Measurements from ENCODE around the gene CDH10. TPM values are rescaled to one million over a fixed set of nuclear protein-coding genes. Genes with fewer than 3 reads are reported as not detected.

CDH10 gene
- total and polyA plus RNA-seq, 4 experiments from 2014 or later, result not detected

GRCh38 chr5:24624872-24625271 is 19.9 kb downstream of the CDH10 start:
- POLR2A ChIA-PET (ENCODE audit: partially characterized antibody), result no interaction called here
- H3K4me3 ChIP-seq (ENCODE audit: low read length in 2 of 2), result no peak overlapping the region
- H3K4me1 Mint-ChIP-seq, result no peaks in the 10 kb centered on the region
- CTCF ChIA-PET (ENCODE audit: partially characterized antibody), result no interaction called here
- no peaks in the 10 kb centered on the region for H3K36me3 Mint-ChIP-seq
- no peaks in the 10 kb centered on the region for H3K36me3 ChIP-seq (ENCODE audit: insufficient read depth, low read length)
- no peaks in the 10 kb centered on the region for H3K4me1 ChIP-seq (ENCODE audit: insufficient read depth, low read length)
- no peak overlapping the region for H3K27ac ChIP-seq (ENCODE audit: low read depth, low read length)
- no peak overlapping the region for H3K4me3 Mint-ChIP-seq
- no peaks in the 10 kb centered on the region for H3K27me3 ChIP-seq (ENCODE audit: insufficient read depth, low read length)
- H3K27me3 Mint-ChIP-seq, result no peaks in the 10 kb centered on the region
- H3K9me3 Mint-ChIP-seq, result peaks cover 0 to 11% (median 2%) of the 10 kb centered on the region in 8 donors
- DNase-seq, result no peak
- H3K9me3 ChIP-seq (ENCODE audit: control insufficient read depth in 1 of 2, low read length in 2 of 2), result no peaks in the 10 kb centered on the region
- intact Hi-C loops (cut with micrococcal nuclease), result no loop called here
- H3K27ac Mint-ChIP-seq, result no peak overlapping the region

DNA sequence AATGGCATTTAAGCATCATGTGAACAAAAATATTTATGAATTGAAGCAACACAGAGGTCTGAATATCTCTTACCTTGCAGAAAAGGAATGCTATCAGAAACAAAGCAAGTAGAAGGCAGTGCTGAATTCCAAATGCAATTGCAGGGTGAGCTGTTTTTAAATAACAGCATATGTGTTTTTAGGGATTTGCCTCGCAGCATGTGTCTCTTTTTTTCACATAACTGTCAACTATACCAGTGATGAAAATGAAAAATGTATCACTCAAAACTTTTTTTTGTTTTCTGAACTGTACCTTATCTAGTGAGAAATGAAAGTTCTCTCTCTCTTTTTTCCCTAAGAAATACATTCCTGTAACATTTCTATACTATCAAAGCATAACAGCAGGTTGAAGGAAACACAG is 21.2 kb downstream of the CDH10 start:
- ChIA-PET POLR2A (ENCODE audit: partially characterized antibody) (no interaction called here), CTCF (ENCODE audit: partially characterized antibody) (no interaction called here)
- H3K4me1 Mint-ChIP-seq, result no peaks in the 10 kb centered on the region
- Histone ChIP-seq H3K27ac (ENCODE audit: low read depth, low read length) (no peak overlapping the region), H3K4me3 (ENCODE audit: low read length in 2 of 2) (no peak overlapping the region), H3K27me3 (ENCODE audit: insufficient read depth, low read length) (no peaks in the 10 kb centered on the region), H3K36me3 (ENCODE audit: insufficient read depth, low read length) (no peaks in the 10 kb centered on the region), H3K4me1 (ENCODE audit: insufficient read depth, low read length) (no peaks in the 10 kb centered on the region), H3K9me3 (ENCODE audit: control insufficient read depth in 1 of 2, low read length in 2 of 2) (no peaks in the 10 kb centered on the region)
- DNase-seq, result no peak
- peaks cover 0 to 10% (median 2%) of the 10 kb centered on the region in 8 donors for H3K9me3 Mint-ChIP-seq
- H3K4me3 Mint-ChIP-seq, result no peak overlapping the region
- H3K27me3 Mint-ChIP-seq, result no peaks in the 10 kb centered on the region
- no peaks in the 10 kb centered on the region for H3K36me3 Mint-ChIP-seq
- intact Hi-C loops (cut with micrococcal nuclease), result no loop called here
- no peak overlapping the region for H3K27ac Mint-ChIP-seq

DNA sequence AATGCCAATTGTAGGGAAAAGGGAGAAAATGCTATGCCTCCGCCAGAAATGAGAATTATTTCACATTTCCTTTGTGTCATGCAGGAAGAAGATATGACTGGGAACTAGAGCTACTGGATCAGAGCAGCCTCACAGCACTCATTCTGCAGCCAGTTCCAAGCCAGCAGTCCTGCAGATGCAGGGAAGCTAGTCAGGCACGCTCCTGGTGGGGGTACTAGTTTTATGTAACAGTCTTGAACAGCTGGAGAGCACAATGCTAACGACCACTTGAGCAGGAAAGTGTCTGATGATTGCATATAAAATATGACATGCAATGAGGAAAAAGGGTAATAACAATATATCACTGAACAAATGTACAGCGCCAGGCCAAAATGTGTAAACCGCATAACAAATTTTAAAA is 21.7 kb downstream of the CDH10 start:
- ChIA-PET CTCF (ENCODE audit: partially characterized antibody) (no interaction called here), POLR2A (ENCODE audit: partially characterized antibody) (no interaction called here)
- Histone ChIP-seq H3K9me3 (ENCODE audit: control insufficient read depth in 1 of 2, low read length in 2 of 2) (no peaks in the 10 kb centered on the region), H3K27me3 (ENCODE audit: insufficient read depth, low read length) (no peaks in the 10 kb centered on the region), H3K4me3 (ENCODE audit: low read length in 2 of 2) (no peak overlapping the region), H3K4me1 (ENCODE audit: insufficient read depth, low read length) (no peaks in the 10 kb centered on the region), H3K36me3 (ENCODE audit: insufficient read depth, low read length) (no peaks in the 10 kb centered on the region), H3K27ac (ENCODE audit: low read depth, low read length) (no peak overlapping the region)
- no peak for DNase-seq
- Mint-ChIP-seq H3K27ac (no peak overlapping the region), H3K4me1 (no peaks in the 10 kb centered on the region), H3K27me3 (no peaks in the 10 kb centered on the region), H3K36me3 (no peaks in the 10 kb centered on the region), H3K4me3 (no peak overlapping the region), H3K9me3 (peaks cover 0 to 10% (median 2%) of the 10 kb centered on the region in 8 donors)
- intact Hi-C loops (cut with micrococcal nuclease), result no loop called here

DNA sequence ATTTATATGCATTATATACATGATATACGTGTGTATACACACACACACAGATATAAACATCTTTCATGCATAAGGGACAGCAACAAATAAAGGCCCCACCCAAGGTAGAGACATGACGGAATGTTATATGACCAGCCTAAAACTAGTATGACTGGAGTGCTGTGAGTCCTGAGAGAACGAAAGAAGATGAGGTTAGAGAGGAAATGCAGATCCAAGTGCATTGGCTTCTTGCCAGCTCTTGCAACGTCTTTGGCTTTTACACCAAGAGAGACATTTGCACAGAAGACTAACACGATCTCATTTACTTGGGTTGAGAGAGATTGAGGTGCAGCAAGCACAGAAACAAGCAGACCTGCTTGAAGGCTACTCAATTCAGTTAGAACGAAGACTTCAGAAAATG is 23.0 kb downstream of the CDH10 start:
- peaks cover 2 to 10% (median 5%) of the 10 kb centered on the region in 8 donors for H3K9me3 Mint-ChIP-seq

DNA sequence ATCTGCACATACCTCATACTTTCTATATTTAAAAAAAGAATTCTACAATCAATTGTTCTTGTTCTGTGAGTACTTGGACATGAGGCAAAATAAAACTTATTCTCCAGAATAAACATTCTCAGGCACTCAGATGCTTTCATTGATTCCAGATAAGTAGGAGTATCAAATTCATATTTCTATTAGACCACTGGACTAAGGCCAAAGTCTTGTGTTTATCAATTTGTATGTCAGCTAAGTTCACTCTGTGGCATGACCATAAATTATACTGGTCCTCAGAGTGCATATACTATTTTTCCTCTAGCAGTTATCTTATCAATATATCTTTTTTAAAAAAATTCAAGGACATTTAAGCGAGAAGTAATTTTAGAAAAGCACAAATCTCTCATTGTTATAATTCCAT is 28.2 kb downstream of the CDH10 start:
- no peaks in the 10 kb centered on the region for H3K36me3 ChIP-seq (ENCODE audit: insufficient read depth, low read length)
- peaks cover 2 to 7% (median 6%) of the 10 kb centered on the region in 8 donors for H3K9me3 Mint-ChIP-seq
- H3K27ac ChIP-seq (ENCODE audit: low read depth, low read length), result no peak overlapping the region
- POLR2A ChIA-PET (ENCODE audit: partially characterized antibody), result no interaction called here
- H3K4me3 ChIP-seq (ENCODE audit: low read length in 2 of 2), result no peak overlapping the region
- no peak overlapping the region for H3K4me3 Mint-ChIP-seq
- no peaks in the 10 kb centered on the region for H3K36me3 Mint-ChIP-seq
- H3K4me1 Mint-ChIP-seq, result no peaks in the 10 kb centered on the region
- H3K4me1 ChIP-seq (ENCODE audit: insufficient read depth, low read length), result no peaks in the 10 kb centered on the region
- no peaks in the 10 kb centered on the region for H3K27me3 ChIP-seq (ENCODE audit: insufficient read depth, low read length)
- DNase-seq, result no peak
- H3K9me3 ChIP-seq (ENCODE audit: control insufficient read depth in 1 of 2, low read length in 2 of 2), result no peaks in the 10 kb centered on the region
- H3K27me3 Mint-ChIP-seq, result no peaks in the 10 kb centered on the region
- intact Hi-C loops (cut with micrococcal nuclease), result no loop called here
- no peak overlapping the region for H3K27ac Mint-ChIP-seq
- CTCF ChIA-PET (ENCODE audit: partially characterized antibody), result no interaction called here

More for the DNA sequence above, 23.0 kb downstream of the CDH10 start:
- Mint-ChIP-seq H3K36me3 (no peaks in the 10 kb centered on the region), H3K27me3 (no peaks in the 10 kb centered on the region), H3K4me3 (no peak overlapping the region), H3K27ac (no peak overlapping the region), H3K4me1 (no peaks in the 10 kb centered on the region)
- Histone ChIP-seq H3K36me3 (ENCODE audit: insufficient read depth, low read length) (no peaks in the 10 kb centered on the region), H3K9me3 (ENCODE audit: control insufficient read depth in 1 of 2, low read length in 2 of 2) (no peaks in the 10 kb centered on the region), H3K4me1 (ENCODE audit: insufficient read depth, low read length) (no peaks in the 10 kb centered on the region), H3K27ac (ENCODE audit: low read depth, low read length) (no peak overlapping the region), H3K4me3 (ENCODE audit: low read length in 2 of 2) (no peak overlapping the region), H3K27me3 (ENCODE audit: insufficient read depth, low read length) (no peaks in the 10 kb centered on the region)
- DNase-seq, result no peak
- ChIA-PET CTCF (ENCODE audit: partially characterized antibody) (no interaction called here), POLR2A (ENCODE audit: partially characterized antibody) (no interaction called here)
- intact Hi-C loops (cut with micrococcal nuclease), result no loop called here

DNA sequence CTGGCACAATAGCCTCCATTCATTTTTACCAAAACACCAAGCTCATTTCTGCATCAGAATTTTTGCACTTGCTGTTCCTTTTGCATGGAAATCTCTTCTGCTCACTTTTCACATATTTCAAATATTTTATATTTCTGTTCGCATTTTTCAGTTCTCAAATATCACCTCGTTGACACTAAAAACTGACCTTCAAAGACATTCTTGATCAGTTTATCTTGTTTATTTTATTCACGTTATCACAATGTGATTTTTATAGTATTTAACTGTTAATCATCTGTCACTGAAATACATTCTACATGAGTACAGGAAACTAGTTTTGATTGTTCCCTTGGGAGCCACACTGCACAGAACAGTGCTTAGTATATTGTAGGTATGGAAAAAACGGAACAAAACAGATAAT is 29.6 kb downstream of the CDH10 start:
- POLR2A ChIA-PET (ENCODE audit: partially characterized antibody), result no interaction called here
- Mint-ChIP-seq H3K36me3 (no peaks in the 10 kb centered on the region), H3K4me1 (no peaks in the 10 kb centered on the region), H3K9me3 (peaks cover 0 to 7% (median 5%) of the 10 kb centered on the region in 8 donors), H3K27ac (no peak overlapping the region), H3K27me3 (no peaks in the 10 kb centered on the region), H3K4me3 (no peak overlapping the region)
- intact Hi-C loops (cut with micrococcal nuclease), result no loop called here
- H3K36me3 ChIP-seq (ENCODE audit: insufficient read depth, low read length), result no peaks in the 10 kb centered on the region
- H3K4me3 ChIP-seq (ENCODE audit: low read length in 2 of 2), result no peak overlapping the region
- no peaks in the 10 kb centered on the region for H3K4me1 ChIP-seq (ENCODE audit: insufficient read depth, low read length)
- H3K27ac ChIP-seq (ENCODE audit: low read depth, low read length), result no peak overlapping the region
- DNase-seq, result no peak
- H3K27me3 ChIP-seq (ENCODE audit: insufficient read depth, low read length), result no peaks in the 10 kb centered on the region
- CTCF ChIA-PET (ENCODE audit: partially characterized antibody), result no interaction called here
- no peaks in the 10 kb centered on the region for H3K9me3 ChIP-seq (ENCODE audit: control insufficient read depth in 1 of 2, low read length in 2 of 2)

DNA sequence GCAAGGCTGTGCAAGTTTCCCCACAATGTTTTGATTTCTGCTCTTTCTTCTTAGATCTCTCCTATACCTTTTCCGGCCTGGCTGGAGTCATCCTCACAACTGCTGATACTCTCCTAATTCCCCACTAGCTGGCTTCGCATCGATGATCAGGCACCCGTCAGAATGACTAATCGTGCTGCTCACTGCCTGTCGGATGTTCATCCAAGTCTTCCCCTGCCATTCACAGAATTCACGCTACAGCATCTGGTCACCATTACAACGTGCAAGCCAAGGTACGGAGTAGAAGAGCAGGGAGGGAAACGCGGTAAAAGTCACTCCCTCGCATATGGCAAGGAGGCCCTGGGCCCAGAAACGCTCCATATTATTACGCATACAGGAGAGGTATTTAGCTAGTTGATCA is 35.1 kb downstream of the CDH10 start:
- CTCF ChIA-PET (ENCODE audit: partially characterized antibody), result no interaction called here
- POLR2A ChIA-PET (ENCODE audit: partially characterized antibody), result no interaction called here
- no peaks in the 10 kb centered on the region for H3K27me3 ChIP-seq (ENCODE audit: insufficient read depth, low read length)
- Mint-ChIP-seq H3K27me3 (no peaks in the 10 kb centered on the region), H3K27ac (no peak overlapping the region), H3K9me3 (peaks cover 0 to 11% (median 5%) of the 10 kb centered on the region in 8 donors), H3K4me3 (no peak overlapping the region), H3K36me3 (no peaks in the 10 kb centered on the region), H3K4me1 (no peaks in the 10 kb centered on the region)
- intact Hi-C loops (cut with micrococcal nuclease), result no loop called here
- H3K4me3 ChIP-seq (ENCODE audit: low read length in 2 of 2), result no peak overlapping the region
- no peaks in the 10 kb centered on the region for H3K36me3 ChIP-seq (ENCODE audit: insufficient read depth, low read length)
- H3K27ac ChIP-seq (ENCODE audit: low read depth, low read length), result no peak overlapping the region
- H3K9me3 ChIP-seq (ENCODE audit: control insufficient read depth in 1 of 2, low read length in 2 of 2), result no peaks in the 10 kb centered on the region
- no peak for DNase-seq
- no peaks in the 10 kb centered on the region for H3K4me1 ChIP-seq (ENCODE audit: insufficient read depth, low read length)

DNA sequence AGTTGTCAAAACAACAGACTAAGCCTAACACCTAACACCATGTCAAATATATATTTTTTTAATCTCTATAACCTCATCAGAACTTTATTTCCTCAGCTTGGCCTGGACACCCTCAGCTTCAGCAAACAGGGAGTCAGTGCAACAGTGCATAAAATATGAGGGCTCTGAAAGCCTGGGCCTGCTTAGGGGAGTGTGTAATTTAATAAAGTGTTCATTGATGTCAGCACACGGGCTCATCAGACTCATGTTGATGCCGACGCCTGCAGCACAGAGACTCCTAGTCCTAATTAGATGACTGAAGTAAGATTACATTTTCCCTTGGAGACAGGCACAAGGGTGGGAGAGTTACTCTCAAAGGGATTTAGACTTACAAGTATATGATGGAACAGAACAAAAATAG is 37.8 kb downstream of the CDH10 start:
- DNase-seq, result no peak
- CTCF ChIA-PET (ENCODE audit: partially characterized antibody), result no interaction called here
- Mint-ChIP-seq H3K9me3 (peaks cover 0 to 17% (median 8%) of the 10 kb centered on the region in 8 donors), H3K27ac (no peak overlapping the region), H3K27me3 (no peaks in the 10 kb centered on the region), H3K4me3 (no peak overlapping the region), H3K36me3 (no peaks in the 10 kb centered on the region), H3K4me1 (no peaks in the 10 kb centered on the region)
- H3K4me3 ChIP-seq (ENCODE audit: low read length in 2 of 2), result no peak overlapping the region
- H3K4me1 ChIP-seq (ENCODE audit: insufficient read depth, low read length), result no peaks in the 10 kb centered on the region
- H3K27ac ChIP-seq (ENCODE audit: low read depth, low read length), result no peak overlapping the region
- H3K27me3 ChIP-seq (ENCODE audit: insufficient read depth, low read length), result no peaks in the 10 kb centered on the region
- intact Hi-C loops (cut with micrococcal nuclease), result no loop called here
- H3K9me3 ChIP-seq (ENCODE audit: control insufficient read depth in 1 of 2, low read length in 2 of 2), result no peaks in the 10 kb centered on the region
- POLR2A ChIA-PET (ENCODE audit: partially characterized antibody), result no interaction called here
- no peaks in the 10 kb centered on the region for H3K36me3 ChIP-seq (ENCODE audit: insufficient read depth, low read length)

Measured in CD4-positive, alpha-beta memory T cell (primary cell).